Esophagus squamous epithelium (tissue), 5 donors: ENCODE data around the gene AEBP1. TPM values are rescaled to one million over a fixed set of nuclear protein-coding genes. Genes with fewer than 3 reads are reported as not detected.

ENCODE experiments used
- DNase-seq: peaks from one replicate; lab custom pipeline; 2025; lab: John Stamatoyannopoulos, UW
- H3K27ac ChIP-seq, 4 donors: fragments of 200-600 bp; sonication (generic); one replicate each; pipeline ENCODE4 v1.5.1; 2016 to 2019; ENCODE audit warnings: mild to moderate bottlenecking in 1 of 4
- H3K27me3 ChIP-seq, 4 donors: fragments of 200-600 bp; sonication (generic); 1 replicate in 3 of 4; 2 replicates in 1 of 4; pipeline versions ENCODE4 v1.5.1 to v1.6.0; 2017 to 2021; ENCODE audit warnings: antibody characterized with exemption in 1 of 4
- H3K36me3 ChIP-seq, 3 donors: fragments of 200-600 bp; sonication (generic); one replicate each; pipeline ENCODE4 v1.5.1; 2016 to 2019
- H3K4me1 ChIP-seq, 3 donors: fragments of 200-600 bp; sonication (generic); one replicate each; pipeline ENCODE4 v1.5.1; 2017 to 2019
- H3K4me3 ChIP-seq, 4 donors: fragments of 200-600 bp; sonication (generic); 1 replicate in 3 of 4; 2 replicates in 1 of 4; pipeline ENCODE4 v1.5.1; 2016 to 2019; ENCODE audit warnings: mild to moderate bottlenecking in 2 of 4, moderate library complexity in 1 of 4
- H3K9me3 ChIP-seq, 3 donors: fragments of 200-600 bp; sonication (generic); one replicate each; pipeline ENCODE4 v1.5.1; 2016 to 2019
- CTCF ChIP-seq, 6 experiments: fragments of 450-650 bp in 4 of 6; fragments of 200-600 bp in 2 of 6; sonication (generic) in 2 of 6; IDR thresholded peaks; one replicate each; pipeline ENCODE4 v1.5.1; 2016 to 2019; ENCODE audit warnings: antibody characterized with exemption in 6 of 6, mild to moderate bottlenecking in 4 of 6, moderate library complexity in 4 of 6
- POLR2A ChIP-seq, 4 donors: fragments of 450-650 bp; IDR thresholded peaks; one replicate each; pipeline ENCODE4 v1.6.1; 2017; ENCODE audit warnings: antibody characterized with exemption in 4 of 4, mild to moderate bottlenecking in 4 of 4, moderate library complexity in 3 of 4
- WGBS, 2 donors: methylation state at CpG; one replicate each; pipeline ENCODE4 v1.1.5; 2018; 5-methylcytosine and 5-hydroxymethylcytosine counted together
- intact Hi-C: fragments of 100-400 bp; cut with DNase I; formaldehyde crosslinking; loops from one replicate; pipeline ENCODE4 v1.15.0; 2022
- total RNA-seq, 4 donors: library from RNA; depleted of rRNA; stranded (reverse); fragments of >200 nt; gene quantifications; one replicate each; pipeline ENCODE4 v1.1.0, GENCODE V29; 2016
- donor health status: DM: yes; HTN: yes; CAD: no.

Gene AEBP1
- total RNA-seq, 4 donors from 2014 or later = 4.6 to 83.9 (median 25.2) TPM

GRCh38 chr7:44107961-44108767, 4.0 kb downstream of the AEBP1 start:
- Histone ChIP-seq H3K36me3 (peaks cover 0 to 58% (median 5%) of the 10 kb centered on the region in 3 donors), H3K27me3 (peaks cover 0 to 28% (median 0%) of the 10 kb centered on the region in 4 donors), H3K27ac (peak overlapping the region in 3 of 4 donors; percentile 85 to 92 (median 91)), H3K9me3 (no peaks in the 10 kb centered on the region), H3K4me1 (peaks cover 0 to 82% (median 36%) of the 10 kb centered on the region in 3 donors), H3K4me3 (no peak overlapping the region)
- DNase-seq = no peak
- intact Hi-C loops = no loop called here
- TF ChIP-seq CTCF (IDR thresholded peaks at IDR 0.05) = no peak
- no peak for TF ChIP-seq POLR2A (IDR thresholded peaks at IDR 0.05)
- WGBS, 2 donors = 81 to 84% methylated on average over 14 to 16 of the region's 21 CpGs

- no peak for DNase-seq
- TF ChIP-seq POLR2A (IDR thresholded peaks at IDR 0.05) (no peak), CTCF (IDR thresholded peaks at IDR 0.05) (no peak)
- Histone ChIP-seq H3K27me3 (peaks cover 0 to 20% (median 0%) of the 10 kb centered on the region in 4 donors), H3K9me3 (no peaks in the 10 kb centered on the region), H3K36me3 (peaks cover 0 to 67% (median 5%) of the 10 kb centered on the region in 3 donors), H3K27ac (peak overlapping the region in 3 of 4 donors; percentile 9 to 92 (median 91)), H3K4me3 (no peak overlapping the region), H3K4me1 (peaks cover 0 to 74% (median 29%) of the 10 kb centered on the region in 3 donors)
- intact Hi-C loops = no loop called here
- 42 to 83% methylated on average over 2 to 6 of the region's 21 CpGs for WGBS, 2 donors
Measured at GRCh38 chr7:44108768-44109750, 4.9 kb downstream of the AEBP1 start.

- intact Hi-C loops = no loop called here
- peak overlapping the region in 3 of 4 donors; percentile 9 to 92 (median 14) for H3K27ac ChIP-seq
- H3K4me3 ChIP-seq = no peak overlapping the region
- H3K36me3 ChIP-seq = peaks cover 0 to 76% (median 5%) of the 10 kb centered on the region in 3 donors
- DNase-seq = no peak
- H3K27me3 ChIP-seq = peaks cover 0 to 10% (median 0%) of the 10 kb centered on the region in 4 donors
- no peaks in the 10 kb centered on the region for H3K9me3 ChIP-seq
- 40 to 86% methylated on average over 1 to 3 of the region's 18 CpGs for WGBS, 2 donors
- H3K4me1 ChIP-seq = peaks cover 0 to 65% (median 25%) of the 10 kb centered on the region in 3 donors
- no peak for TF ChIP-seq CTCF (IDR thresholded peaks at IDR 0.05)
- TF ChIP-seq POLR2A (IDR thresholded peaks at IDR 0.05) = no peak
Measured at GRCh38 chr7:44109991-44110390, 5.8 kb downstream of the AEBP1 start.

- peak overlapping the region in 3 of 4 donors; percentile 9 to 92 (median 14) for H3K27ac ChIP-seq
- H3K27me3 ChIP-seq = peaks cover 0 to under 1% (median 0%) of the 10 kb centered on the region in 4 donors
- H3K4me1 ChIP-seq = peaks cover 0 to 55% (median 18%) of the 10 kb centered on the region in 3 donors
- TF ChIP-seq POLR2A (IDR thresholded peaks at IDR 0.05) (no peak), CTCF (IDR thresholded peaks at IDR 0.05) (no peak)
- H3K4me3 ChIP-seq = no peak overlapping the region
- intact Hi-C loops = no loop called here
- peaks cover 0 to 86% (median 5%) of the 10 kb centered on the region in 3 donors for H3K36me3 ChIP-seq
- DNase-seq = no peak
- no peaks in the 10 kb centered on the region for H3K9me3 ChIP-seq
- WGBS, 2 donors = 45 to 58% methylated on average over 8 to 9 of the region's 27 CpGs
Measured at GRCh38 chr7:44110719-44111635, 6.8 kb downstream of the AEBP1 start.
